Measurements from ENCODE around the gene KLHL35.

DNA sequence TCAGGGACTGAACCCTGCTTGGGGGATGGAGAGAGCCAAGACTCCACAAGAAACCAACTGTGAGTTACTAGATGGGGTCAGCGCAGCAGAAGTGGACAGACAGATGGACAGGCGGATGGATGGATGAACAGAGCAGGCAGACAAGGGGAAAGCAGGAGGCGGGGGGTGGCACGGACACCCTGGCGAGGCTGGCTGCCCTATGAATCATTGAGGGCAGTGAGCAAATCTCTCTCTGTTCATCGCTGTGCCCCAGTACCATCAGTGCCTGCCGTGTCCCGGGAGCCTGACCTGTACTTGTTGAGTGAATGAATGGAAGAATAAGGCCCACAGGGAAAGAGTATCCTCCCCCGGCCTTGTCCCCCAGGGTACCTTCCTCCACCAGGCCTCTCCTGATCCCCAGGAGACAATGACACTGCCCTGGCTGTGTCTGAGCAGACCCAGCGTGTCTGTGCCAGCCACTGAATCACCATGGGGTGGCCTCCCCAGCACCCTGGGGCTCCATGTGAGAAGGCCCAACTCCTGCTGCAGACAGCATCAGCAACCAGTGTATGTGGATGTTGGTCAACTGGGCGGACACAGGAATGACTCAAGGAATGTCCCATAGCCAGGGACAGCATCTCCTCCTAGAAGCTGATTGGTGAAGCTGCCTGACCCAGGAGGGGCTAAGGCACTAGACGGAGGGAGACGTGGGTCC lies 5.1 kb upstream of the KLHL35 start:
- TF ChIP-seq CTCF (IDR thresholded peaks at IDR 0.05; ENCODE audit: insufficient read depth, low read length): no peak
- TF ChIP-seq, protein P1, sequence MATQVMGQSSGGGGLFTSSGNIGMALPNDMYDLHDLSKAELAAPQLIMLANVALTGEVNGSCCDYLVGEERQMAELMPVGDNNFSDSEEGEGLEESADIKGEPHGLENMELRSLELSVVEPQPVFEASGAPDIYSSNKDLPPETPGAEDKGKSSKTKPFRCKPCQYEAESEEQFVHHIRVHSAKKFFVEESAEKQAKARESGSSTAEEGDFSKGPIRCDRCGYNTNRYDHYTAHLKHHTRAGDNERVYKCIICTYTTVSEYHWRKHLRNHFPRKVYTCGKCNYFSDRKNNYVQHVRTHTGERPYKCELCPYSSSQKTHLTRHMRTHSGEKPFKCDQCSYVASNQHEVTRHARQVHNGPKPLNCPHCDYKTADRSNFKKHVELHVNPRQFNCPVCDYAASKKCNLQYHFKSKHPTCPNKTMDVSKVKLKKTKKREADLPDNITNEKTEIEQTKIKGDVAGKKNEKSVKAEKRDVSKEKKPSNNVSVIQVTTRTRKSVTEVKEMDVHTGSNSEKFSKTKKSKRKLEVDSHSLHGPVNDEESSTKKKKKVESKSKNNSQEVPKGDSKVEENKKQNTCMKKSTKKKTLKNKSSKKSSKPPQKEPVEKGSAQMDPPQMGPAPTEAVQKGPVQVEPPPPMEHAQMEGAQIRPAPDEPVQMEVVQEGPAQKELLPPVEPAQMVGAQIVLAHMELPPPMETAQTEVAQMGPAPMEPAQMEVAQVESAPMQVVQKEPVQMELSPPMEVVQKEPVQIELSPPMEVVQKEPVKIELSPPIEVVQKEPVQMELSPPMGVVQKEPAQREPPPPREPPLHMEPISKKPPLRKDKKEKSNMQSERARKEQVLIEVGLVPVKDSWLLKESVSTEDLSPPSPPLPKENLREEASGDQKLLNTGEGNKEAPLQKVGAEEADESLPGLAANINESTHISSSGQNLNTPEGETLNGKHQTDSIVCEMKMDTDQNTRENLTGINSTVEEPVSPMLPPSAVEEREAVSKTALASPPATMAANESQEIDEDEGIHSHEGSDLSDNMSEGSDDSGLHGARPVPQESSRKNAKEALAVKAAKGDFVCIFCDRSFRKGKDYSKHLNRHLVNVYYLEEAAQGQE (IDR thresholded peaks at IDR 0.05; ENCODE audit: insufficient replicate concordance, low read depth): no peak
- no peak for TF ChIP-seq POLR2AphosphoS5 (IDR thresholded peaks at IDR 0.05; ENCODE audit: low read depth)
- no peak for TF ChIP-seq GABPA (IDR thresholded peaks at IDR 0.05; ENCODE audit: low read depth)
